IMR-90 (cell line): Measurements from ENCODE around the gene COLEC12. TPM values are rescaled to one million over a fixed set of nuclear protein-coding genes. Genes with fewer than 3 reads are reported as not detected.
A peak's percentile ranks its signal among the peaks of the same experiment; 100 is the strongest.

Experiments
- ATAC-seq: fragments of 200-7000 bp; cut with Tn5 transposase; 2 replicates; pipeline ENCODE4 v1.9.1; 2020; ENCODE audit warnings: low read depth, mild to moderate bottlenecking, moderate library complexity
- BruUV-seq: library from RNA; stranded (reverse); fragments of 400-500 nt; replicated peaks from 2 replicates; lab custom pipeline; 2021; lab: Mats Ljungman, UMichigan
- CTCF ChIA-PET: fragments of 300-600 bp; formaldehyde crosslinking; extraction: SDS; loops from one replicate; lab custom pipeline; 2021; ENCODE audit warnings: antibody characterized with exemption; lab: Yijun Ruan, JAX
- POLR2A ChIA-PET: fragments of 300-600 bp; sonication (Branson Sonifier 250); formaldehyde crosslinking; loops from one replicate; lab custom pipeline; 2022; ENCODE audit warnings: antibody characterized with exemption; ENCODE audit not compliant: unreplicated experiment; lab: Charles Lee
- DNase-seq: peaks from one replicate; pipeline ENCODE4 v3.0.0; 2013
- H2AFZ ChIP-seq: replicated peaks from 2 replicates; pipeline ENCODE3; 2013; ENCODE audit warnings: low read length, mild to moderate bottlenecking; ENCODE audit not compliant: poor library complexity
- H2AK5ac ChIP-seq: 2 replicates; pipeline ENCODE4 v1.6.1; 2013; ENCODE audit warnings: low read depth, low read length, inconsistent platforms
- H2AK9ac ChIP-seq: replicated peaks from 2 replicates; pipeline ENCODE3; 2013; ENCODE audit warnings: mild to moderate bottlenecking, low read depth, low read length, moderate library complexity; ENCODE audit not compliant: poor library complexity
- H2BK120ac ChIP-seq: 2 replicates; pipeline ENCODE4 v1.6.1; 2013; ENCODE audit warnings: low read depth, low read length, inconsistent platforms
- H2BK15ac ChIP-seq: 3 replicates; pipeline ENCODE4 v1.6.1; 2013; ENCODE audit warnings: low read depth, low read length, inconsistent platforms
- H2BK20ac ChIP-seq: 2 replicates; pipeline ENCODE4 v1.6.1; 2013; ENCODE audit warnings: low read depth, mild to moderate bottlenecking, inconsistent platforms, low read length, moderate library complexity
- H2BK5ac ChIP-seq: 2 replicates; pipeline ENCODE4 v1.6.1; 2013; ENCODE audit warnings: mild to moderate bottlenecking, low read depth, low read length, inconsistent platforms; ENCODE audit not compliant: poor library complexity, severe bottlenecking
- H3K14ac ChIP-seq: replicated peaks from 2 replicates; pipeline ENCODE4 v1.6.1; 2013; ENCODE audit warnings: low read depth, low read length, inconsistent platforms
- H3K18ac ChIP-seq: 2 replicates; pipeline ENCODE4 v1.6.1; 2013; ENCODE audit warnings: low read depth, low read length, control low read depth
- H3K23ac ChIP-seq: 2 replicates; pipeline ENCODE4 v1.6.1; 2013; ENCODE audit warnings: low read depth, low read length, inconsistent platforms
- H3K27ac ChIP-seq: 2 replicates; pipeline ENCODE4 v1.5.1; 2013; ENCODE audit warnings: mild to moderate bottlenecking, control low read depth, low read length; ENCODE audit not compliant: insufficient read depth
- H3K27me3 ChIP-seq: 2 replicates; pipeline ENCODE4 v1.6.1; 2013; ENCODE audit warnings: low read length; ENCODE audit not compliant: control insufficient read depth, insufficient read depth
- H3K36me3 ChIP-seq: 2 replicates; pipeline ENCODE4 v1.6.1; 2013; ENCODE audit warnings: low read length, mixed read lengths; ENCODE audit not compliant: control insufficient read depth, insufficient read depth
- H3K4ac ChIP-seq: 2 replicates; pipeline ENCODE4 v1.6.1; 2013; ENCODE audit warnings: low read depth, low read length, inconsistent platforms
- H3K4me1 ChIP-seq: 2 replicates; pipeline ENCODE4 v1.6.1; 2013; ENCODE audit warnings: low read length, mixed read lengths; ENCODE audit not compliant: control insufficient read depth, insufficient read depth
- H3K4me2 ChIP-seq: 2 replicates; pipeline ENCODE4 v1.6.1; 2013; ENCODE audit warnings: low read depth, mild to moderate bottlenecking, control low read depth, low read length, moderate library complexity
- H3K4me3 ChIP-seq: 2 replicates; pipeline ENCODE4 v1.5.1; 2013; ENCODE audit warnings: low read depth, mild to moderate bottlenecking, control low read depth, low read length, moderate library complexity; ENCODE audit not compliant: insufficient read depth
- H3K56ac ChIP-seq: 2 replicates; pipeline ENCODE4 v1.6.1; 2013; ENCODE audit warnings: low read length, inconsistent platforms; ENCODE audit not compliant: insufficient read depth; ENCODE audit errors: extremely low read depth
- H3K79me1 ChIP-seq, 2 experiments: 2 replicates each; pipeline ENCODE4 v1.6.1; 2013; ENCODE audit warnings: low read length in 2 of 2, inconsistent platforms in 1 of 2, low read depth in 1 of 2
- H3K9ac ChIP-seq: 2 replicates; pipeline ENCODE4 v1.6.1; 2013; ENCODE audit warnings: low read depth, low read length, control low read depth
- H3K9me1 ChIP-seq: 2 replicates; pipeline ENCODE4 v1.6.1; 2013; ENCODE audit warnings: low read length, inconsistent platforms; ENCODE audit not compliant: insufficient read depth
- H3K9me3 ChIP-seq: 2 replicates; pipeline ENCODE4 v1.6.1; 2013; ENCODE audit warnings: low read length; ENCODE audit not compliant: control insufficient read depth, insufficient read depth
- H4K20me1 ChIP-seq: 2 replicates; pipeline ENCODE4 v1.6.1; 2013; ENCODE audit warnings: low read length, inconsistent platforms; ENCODE audit not compliant: insufficient read depth
- H4K5ac ChIP-seq: 2 replicates; pipeline ENCODE4 v1.6.1; 2013; ENCODE audit warnings: mild to moderate bottlenecking, low read depth, low read length, control low read depth
- H4K8ac ChIP-seq, 2 experiments: 2 replicates each; pipeline ENCODE4 v1.6.1; 2013; ENCODE audit warnings: low read depth in 2 of 2, low read length in 2 of 2, control low read depth in 1 of 2, inconsistent platforms in 1 of 2
- H4K91ac ChIP-seq: 2 replicates; pipeline ENCODE4 v1.6.1; 2013; ENCODE audit warnings: low read depth, low read length, inconsistent platforms; ENCODE audit not compliant: insufficient read depth
- BHLHE40 ChIP-seq: fragments of 150-350 bp; IDR thresholded peaks from 2 replicates; pipeline ENCODE4 v1.6.1; 2016; ENCODE audit warnings: mild to moderate bottlenecking, low read depth, low read length
- CEBPB ChIP-seq: IDR thresholded peaks from 2 replicates; pipeline ENCODE4 v1.6.1; 2012; ENCODE audit warnings: low read depth, low read length, improper control_type of control experiment
- CHD1 ChIP-seq: IDR thresholded peaks from 2 replicates; pipeline ENCODE4 v1.6.1; 2012; ENCODE audit warnings: low read depth, low read length, improper control_type of control experiment
- FOS ChIP-seq: fragments of 150-350 bp; IDR thresholded peaks from 2 replicates; pipeline ENCODE4 v1.6.1; 2016; ENCODE audit warnings: low read depth, low read length
- MAFK ChIP-seq: IDR thresholded peaks from 2 replicates; pipeline ENCODE4 v1.6.1; 2012; ENCODE audit warnings: low read depth, low read length, improper control_type of control experiment
- MAZ ChIP-seq: IDR thresholded peaks from 2 replicates; pipeline ENCODE4 v1.6.1; 2012; ENCODE audit warnings: low read depth, mild to moderate bottlenecking, low read length, improper control_type of control experiment, moderate library complexity, borderline replicate concordance
- MXI1 ChIP-seq: IDR thresholded peaks from 2 replicates; pipeline ENCODE4 v1.6.1; 2012; ENCODE audit warnings: low read depth, mild to moderate bottlenecking, low read length, moderate library complexity, borderline replicate concordance
- NFE2L2 ChIP-seq: fragments of 150-350 bp; IDR thresholded peaks from 2 replicates; pipeline ENCODE4 v1.6.1; 2016; ENCODE audit warnings: low read depth, mild to moderate bottlenecking, low read length
- POLR2A ChIP-seq: IDR thresholded peaks from 2 replicates; pipeline ENCODE4 v1.6.1; 2012; ENCODE audit warnings: mild to moderate bottlenecking, low read depth, low read length
- RAD21 ChIP-seq: IDR thresholded peaks from 2 replicates; pipeline ENCODE4 v1.6.1; 2012; ENCODE audit warnings: low read length, improper control_type of control experiment
- RCOR1 ChIP-seq: IDR thresholded peaks from 2 replicates; pipeline ENCODE4 v1.6.1; 2012; ENCODE audit warnings: mild to moderate bottlenecking, low read length, improper control_type of control experiment; ENCODE audit not compliant: insufficient replicate concordance
- RFX5 ChIP-seq: IDR thresholded peaks from 2 replicates; pipeline ENCODE4 v1.8.0; 2012; ENCODE audit warnings: low read depth, mild to moderate bottlenecking, low read length, moderate library complexity
- SMC3 ChIP-seq: fragments of 150-350 bp; IDR thresholded peaks from 2 replicates; pipeline ENCODE4 v1.6.1; 2016; ENCODE audit warnings: low read depth, mild to moderate bottlenecking, antibody characterized with exemption, low read length, moderate library complexity
- WGBS, 2 experiments: methylation state at CpG; one replicate each; pipeline versions ENCODE4 v1.1.5 to v1.1.7; 2013; ENCODE audit warnings: missing lambda C conversion rate in 2 of 2; ENCODE audit not compliant: insufficient read length in 1 of 2; ENCODE audit errors: extremely low coverage in 2 of 2; 5-methylcytosine and 5-hydroxymethylcytosine counted together
- dilution Hi-C: fragments of 300-500 bp; cut with HindIII; formaldehyde crosslinking; loops from one replicate; pipeline ENCODE4 v1.14.3; 2018; ENCODE audit warnings: low sequenced_read_pairs; ENCODE audit not compliant: unreplicated experiment
- in situ Hi-C: fragments of 300-500 bp; cut with MboI; formaldehyde crosslinking; loops from 3 replicates; pipeline ENCODE4 v1.14.3; 2019; ENCODE audit warnings: low sequenced_read_pairs, inconsistent platforms, mixed read lengths
- intact Hi-C: fragments of 100-400 bp; cut with micrococcal nuclease; formaldehyde crosslinking; loops from 2 replicates; pipeline ENCODE4 v1.10.0; 2022
- polyA plus RNA-seq, 3 experiments: library from polyadenylated mRNA; depleted of rRNA; stranded (reverse); fragments of >200 nt; gene quantifications; 2 replicates each; pipeline ENCODE4 v1.2.3, GENCODE V29; 2012; ENCODE audit warnings: low replicate concordance in 1 of 3
- total RNA-seq: library from RNA; depleted of rRNA; stranded (reverse); fragments of >200 nt; gene quantifications from 2 replicates; pipeline ENCODE4 v1.2.3, GENCODE V29; 2012
- TF ChIP-seq, protein P1 (sequence below): fragments of 150-350 bp; IDR thresholded peaks from 2 replicates; pipeline ENCODE4 v1.6.1; 2017; ENCODE audit warnings: mild to moderate bottlenecking, antibody characterized with exemption, low read length, low read depth
- TF ChIP-seq, protein P2 (sequence below): conservative IDR thresholded peaks from 2 replicates; pipeline ENCODE4 v1.5.1; 2012; ENCODE audit warnings: mild to moderate bottlenecking, low read depth, low read length, improper control_type of control experiment

The COLEC12 gene
- total and polyA plus RNA-seq, 2 of the 4 experiments (the other 2 are of a cell fraction) = 1.0 to 2.3 TPM

DNA sequence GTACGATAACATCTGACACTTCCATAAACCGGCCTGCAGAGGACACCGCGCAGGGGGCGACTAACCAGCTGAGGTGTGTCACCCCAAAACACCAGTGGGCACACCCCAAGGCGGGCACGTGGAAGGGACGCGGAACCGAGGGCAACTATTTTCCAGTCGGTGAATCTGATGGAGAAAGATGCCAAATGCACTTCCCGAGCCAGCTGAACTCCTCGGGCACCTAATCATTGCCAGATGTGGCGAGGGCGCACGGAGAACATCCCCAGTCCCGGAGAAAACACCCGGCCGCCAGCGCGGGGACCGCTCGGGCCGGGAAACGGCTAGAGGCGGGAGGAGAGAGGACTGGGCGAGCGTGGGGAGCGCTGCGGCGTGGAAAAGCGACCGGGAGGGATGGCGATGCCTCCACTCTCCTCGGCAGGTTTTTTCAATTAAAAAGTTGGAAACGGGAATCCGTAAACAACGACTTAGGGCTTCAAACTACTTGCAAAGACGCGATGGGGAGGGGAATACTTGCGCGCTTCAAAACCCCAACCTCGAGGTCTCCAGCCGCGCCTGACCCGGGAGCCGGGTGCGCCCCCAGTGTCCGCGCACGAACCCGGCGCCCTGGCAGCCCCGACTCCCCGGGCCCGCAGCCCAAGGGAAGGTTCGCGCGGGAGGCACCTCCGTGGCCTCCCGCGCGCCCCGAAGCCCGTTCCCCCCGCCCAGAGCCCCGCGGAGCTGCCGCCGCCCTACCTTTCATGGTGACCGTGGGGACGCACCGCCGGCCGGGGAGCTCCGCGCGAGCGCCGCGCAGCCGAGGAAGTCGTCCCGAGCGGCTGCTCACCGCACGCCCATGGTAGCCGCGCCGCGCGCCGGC, 497 bp downstream of the COLEC12 start:
- Histone ChIP-seq H2BK120ac (0 out of 2 replicates have a peak overlapping the region, but pooled peaks have one; percentile 3), H3K79me1 (no peaks in the 10 kb centered on the region), H2BK5ac (no peak overlapping the region), H3K9me1 (0 out of 2 replicates have a peak, but pooled peaks cover 3% of the 10 kb centered on the region), H4K91ac (no peak overlapping the region), H4K5ac (no peak overlapping the region), H3K27ac (no peak overlapping the region), H3K36me3 (no peaks in the 10 kb centered on the region), H4K8ac (no peak overlapping the region), H3K9ac (no peak overlapping the region), H3K9me3 (no peaks in the 10 kb centered on the region), H3K4ac (no peak overlapping the region; the same call in 1 of the 2 replicates), H3K4me2 (peak overlapping the region; percentile 84), H2AK5ac (no peak overlapping the region), H3K4me3 (peak overlapping the region; percentile 35), H2AFZ (peak overlapping the region; percentile 28), H3K56ac (no peak overlapping the region), H3K27me3 (peaks cover 39% of the 10 kb centered on the region), H2AK9ac (peak overlapping the region; percentile 58), H2BK20ac (no peak overlapping the region), H3K4me1 (peaks cover 4% of the 10 kb centered on the region; the same call in 1 of the 2 replicates), H3K18ac (no peak overlapping the region; the same call in 1 of the 2 replicates), H2BK15ac (no peak overlapping the region), H3K23ac (0 out of 2 replicates have a peak overlapping the region, but pooled peaks have one; percentile 72), H3K14ac (no peak overlapping the region), H4K20me1 (peaks cover 5% of the 10 kb centered on the region; the same call in 1 of the 2 replicates)
- 0% methylated on average over 62 of the region's 93 CpGs; no CpG with 5 or more reads in 1 of the 2 experiments for WGBS, 2 experiments
- dilution Hi-C loops (no loop called here), intact Hi-C loops (loop anchor here (5.0 to 10.0 kb wide), 5 partner anchors 103 to 335 kb away; no protein-coding TSS in a partner anchor), in situ Hi-C loops (no loop called here)
- POLR2A ChIA-PET = no interaction called here
- CTCF ChIA-PET = interaction anchor here (0.8 kb wide), 1 partner anchor 96 kb away, joined by 3 read pairs; no protein-coding TSS in a partner anchor
- no TSS peak for BruUV-seq
- DNase-seq = peak; percentile 45
- ATAC-seq = peak; percentile 41
- TF ChIP-seq MXI1 = no peak
- no peak for TF ChIP-seq RAD21
- no peak for TF ChIP-seq SMC3
- TF ChIP-seq FOS = no peak
- TF ChIP-seq NFE2L2 = no peak
- TF ChIP-seq MAZ = no peak
- no peak for TF ChIP-seq MAFK
- TF ChIP-seq CHD1 = no peak
- TF ChIP-seq POLR2A = no peak
- TF ChIP-seq, protein P1, sequence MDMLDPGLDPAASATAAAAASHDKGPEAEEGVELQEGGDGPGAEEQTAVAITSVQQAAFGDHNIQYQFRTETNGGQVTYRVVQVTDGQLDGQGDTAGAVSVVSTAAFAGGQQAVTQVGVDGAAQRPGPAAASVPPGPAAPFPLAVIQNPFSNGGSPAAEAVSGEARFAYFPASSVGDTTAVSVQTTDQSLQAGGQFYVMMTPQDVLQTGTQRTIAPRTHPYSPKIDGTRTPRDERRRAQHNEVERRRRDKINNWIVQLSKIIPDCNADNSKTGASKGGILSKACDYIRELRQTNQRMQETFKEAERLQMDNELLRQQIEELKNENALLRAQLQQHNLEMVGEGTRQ = no peak
- no peak for TF ChIP-seq BHLHE40
- no peak for TF ChIP-seq RFX5
- no peak for TF ChIP-seq RCOR1
- TF ChIP-seq, protein P2, sequence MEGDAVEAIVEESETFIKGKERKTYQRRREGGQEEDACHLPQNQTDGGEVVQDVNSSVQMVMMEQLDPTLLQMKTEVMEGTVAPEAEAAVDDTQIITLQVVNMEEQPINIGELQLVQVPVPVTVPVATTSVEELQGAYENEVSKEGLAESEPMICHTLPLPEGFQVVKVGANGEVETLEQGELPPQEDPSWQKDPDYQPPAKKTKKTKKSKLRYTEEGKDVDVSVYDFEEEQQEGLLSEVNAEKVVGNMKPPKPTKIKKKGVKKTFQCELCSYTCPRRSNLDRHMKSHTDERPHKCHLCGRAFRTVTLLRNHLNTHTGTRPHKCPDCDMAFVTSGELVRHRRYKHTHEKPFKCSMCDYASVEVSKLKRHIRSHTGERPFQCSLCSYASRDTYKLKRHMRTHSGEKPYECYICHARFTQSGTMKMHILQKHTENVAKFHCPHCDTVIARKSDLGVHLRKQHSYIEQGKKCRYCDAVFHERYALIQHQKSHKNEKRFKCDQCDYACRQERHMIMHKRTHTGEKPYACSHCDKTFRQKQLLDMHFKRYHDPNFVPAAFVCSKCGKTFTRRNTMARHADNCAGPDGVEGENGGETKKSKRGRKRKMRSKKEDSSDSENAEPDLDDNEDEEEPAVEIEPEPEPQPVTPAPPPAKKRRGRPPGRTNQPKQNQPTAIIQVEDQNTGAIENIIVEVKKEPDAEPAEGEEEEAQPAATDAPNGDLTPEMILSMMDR = no peak
- TF ChIP-seq CEBPB = no peak
